ENCODE results near the gene ZNF837. TPM values are rescaled to one million over a fixed set of nuclear protein-coding genes. Genes with fewer than 3 reads are reported as not detected.

The ZNF837 gene
- total and polyA plus RNA-seq, 4 donors: 1.7 to 3.2 (median 2.7) TPM

- WGBS, 2 donors: 80% methylated on average over 19 of the region's 19 CpGs
- Histone ChIP-seq H3K9ac (ENCODE audit: insufficient read depth in 1 of 2, low read length in 2 of 2) (no peak overlapping the region), H3K4me3 (no peak overlapping the region), H3K27me3 (ENCODE audit: control insufficient read depth in 3 of 3, insufficient read depth in 3 of 3, low read length in 2 of 3) (peaks cover 0 to 6% (median 3%) of the 10 kb centered on the region in 3 donors), H3K27ac (ENCODE audit: low read depth in 1 of 2, low read length in 1 of 2) (no peak overlapping the region), H3K4me1 (ENCODE audit: control insufficient read depth in 5 of 5, insufficient read depth in 5 of 5, low read length in 5 of 5) (peaks cover 0 to 40% (median 0%) of the 10 kb centered on the region in 5 donors), H3K9me3 (ENCODE audit: control insufficient read depth in 4 of 4, insufficient read depth in 3 of 4, low read length in 3 of 4) (peaks cover 0 to 13% (median 0%) of the 10 kb centered on the region in 4 donors), H3K36me3 (ENCODE audit: control insufficient read depth in 4 of 4, insufficient read depth in 4 of 4, low read length in 4 of 4) (no peaks in the 10 kb centered on the region)
- DNase-seq (no peak), ATAC-seq (ENCODE audit: insufficient read depth, low FRiP score) (no peak)
- no peak for TF ChIP-seq CTCF (IDR thresholded peaks at IDR 0.05; ENCODE audit: control extremely low read depth, extremely low read depth)
These were observed 23.2 kb downstream of the ZNF837 start for GRCh38 chr19:58357481-58358145.

GRCh38 chr19:58356766-58357480 lies 23.9 kb downstream of the ZNF837 start:
- Histone ChIP-seq H3K4me3 (no peak overlapping the region), H3K27ac (ENCODE audit: low read depth in 1 of 2, low read length in 1 of 2) (no peak overlapping the region), H3K36me3 (ENCODE audit: control insufficient read depth in 4 of 4, insufficient read depth in 4 of 4, low read length in 4 of 4) (no peaks in the 10 kb centered on the region), H3K27me3 (ENCODE audit: control insufficient read depth in 3 of 3, insufficient read depth in 3 of 3, low read length in 2 of 3) (peaks cover 0 to 9% (median 3%) of the 10 kb centered on the region in 3 donors), H3K9ac (ENCODE audit: insufficient read depth in 1 of 2, low read length in 2 of 2) (no peak overlapping the region), H3K9me3 (ENCODE audit: control insufficient read depth in 4 of 4, insufficient read depth in 3 of 4, low read length in 3 of 4) (peaks cover 0 to 12% (median 0%) of the 10 kb centered on the region in 4 donors), H3K4me1 (ENCODE audit: control insufficient read depth in 5 of 5, insufficient read depth in 5 of 5, low read length in 5 of 5) (peaks cover 0 to 38% (median 0%) of the 10 kb centered on the region in 5 donors)
- TF ChIP-seq CTCF (IDR thresholded peaks at IDR 0.05; ENCODE audit: control extremely low read depth, extremely low read depth): no peak
- ATAC-seq (ENCODE audit: insufficient read depth, low FRiP score) (no peak), DNase-seq (peak in 2 of 3 donors; percentile 37 to 46)
- 23 to 52% methylated on average over 69 to 75 of the region's 75 CpGs for WGBS, 2 donors

GRCh38 chr19:58355908-58356765 lies 24.7 kb downstream of the ZNF837 start:
- ATAC-seq (ENCODE audit: insufficient read depth, low FRiP score) (no peak), DNase-seq (peak; percentile 44 to 73 (median 53))
- H3K27ac ChIP-seq (ENCODE audit: low read depth in 1 of 2, low read length in 1 of 2): no peak overlapping the region
- H3K9ac ChIP-seq (ENCODE audit: insufficient read depth in 1 of 2, low read length in 2 of 2): no peak overlapping the region
- H3K9me3 ChIP-seq (ENCODE audit: control insufficient read depth in 4 of 4, insufficient read depth in 3 of 4, low read length in 3 of 4): peaks cover 0 to 10% (median 0%) of the 10 kb centered on the region in 4 donors
- TF ChIP-seq CTCF (IDR thresholded peaks at IDR 0.05; ENCODE audit: control extremely low read depth, extremely low read depth): no peak
- no peak overlapping the region for H3K4me3 ChIP-seq
- 8 to 22% methylated on average over 88 to 94 of the region's 94 CpGs for WGBS, 2 donors
- peaks cover 0 to 12% (median 7%) of the 10 kb centered on the region in 3 donors for H3K27me3 ChIP-seq (ENCODE audit: control insufficient read depth in 3 of 3, insufficient read depth in 3 of 3, low read length in 2 of 3)
- H3K4me1 ChIP-seq (ENCODE audit: control insufficient read depth in 5 of 5, insufficient read depth in 5 of 5, low read length in 5 of 5): peaks cover 0 to 31% (median 0%) of the 10 kb centered on the region in 5 donors
- H3K36me3 ChIP-seq (ENCODE audit: control insufficient read depth in 4 of 4, insufficient read depth in 4 of 4, low read length in 4 of 4): no peaks in the 10 kb centered on the region
